HG02623 (cell line): ENCODE data around the gene REX1BD.
A peak's percentile ranks its signal among the peaks of the same experiment; 100 is the strongest.

Experiments
- ATAC-seq: cut with Tn5 transposase; IDR thresholded peaks from one replicate; pipeline ENCODE4 v1.9.1; 2021; ENCODE audit warnings: moderate library complexity; ENCODE audit not compliant: unreplicated experiment

The REX1BD gene

DNA sequence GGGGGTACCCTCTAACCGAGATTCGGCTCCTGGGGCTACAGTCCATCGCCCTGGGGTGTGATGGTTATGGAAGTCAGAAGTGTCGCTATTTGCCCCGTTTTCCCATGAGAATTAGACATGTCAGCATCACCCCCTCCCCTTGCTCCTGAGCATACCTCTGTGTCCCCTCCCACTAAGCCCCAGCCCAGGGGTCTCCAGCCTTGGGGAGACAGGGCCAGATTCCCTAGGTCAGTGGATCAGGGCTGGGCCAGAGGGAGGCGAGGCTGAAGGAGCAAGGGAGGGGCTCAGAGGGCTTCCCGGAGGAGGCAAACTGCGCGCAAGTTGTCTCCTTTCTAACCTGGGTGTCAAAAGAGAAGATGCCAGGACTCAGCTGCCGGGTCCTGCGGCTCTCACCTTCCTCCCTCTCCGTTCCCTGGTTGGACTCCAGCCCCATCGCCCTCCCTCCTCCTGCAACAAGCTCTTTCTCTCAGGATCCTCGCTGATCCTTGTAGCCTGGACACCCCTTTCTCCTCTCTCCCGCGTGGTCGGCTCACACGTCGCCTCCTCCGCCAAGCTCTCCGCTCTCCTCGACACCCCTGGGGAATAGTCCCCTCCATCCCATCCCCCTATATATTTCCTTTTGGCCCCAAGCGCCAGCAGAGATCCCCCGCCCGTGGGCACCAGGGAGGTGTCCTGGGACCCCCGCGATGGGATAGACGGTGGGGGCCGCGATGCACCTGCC lies 23.6 kb downstream of the REX1BD start:
- no peak for ATAC-seq

DNA sequence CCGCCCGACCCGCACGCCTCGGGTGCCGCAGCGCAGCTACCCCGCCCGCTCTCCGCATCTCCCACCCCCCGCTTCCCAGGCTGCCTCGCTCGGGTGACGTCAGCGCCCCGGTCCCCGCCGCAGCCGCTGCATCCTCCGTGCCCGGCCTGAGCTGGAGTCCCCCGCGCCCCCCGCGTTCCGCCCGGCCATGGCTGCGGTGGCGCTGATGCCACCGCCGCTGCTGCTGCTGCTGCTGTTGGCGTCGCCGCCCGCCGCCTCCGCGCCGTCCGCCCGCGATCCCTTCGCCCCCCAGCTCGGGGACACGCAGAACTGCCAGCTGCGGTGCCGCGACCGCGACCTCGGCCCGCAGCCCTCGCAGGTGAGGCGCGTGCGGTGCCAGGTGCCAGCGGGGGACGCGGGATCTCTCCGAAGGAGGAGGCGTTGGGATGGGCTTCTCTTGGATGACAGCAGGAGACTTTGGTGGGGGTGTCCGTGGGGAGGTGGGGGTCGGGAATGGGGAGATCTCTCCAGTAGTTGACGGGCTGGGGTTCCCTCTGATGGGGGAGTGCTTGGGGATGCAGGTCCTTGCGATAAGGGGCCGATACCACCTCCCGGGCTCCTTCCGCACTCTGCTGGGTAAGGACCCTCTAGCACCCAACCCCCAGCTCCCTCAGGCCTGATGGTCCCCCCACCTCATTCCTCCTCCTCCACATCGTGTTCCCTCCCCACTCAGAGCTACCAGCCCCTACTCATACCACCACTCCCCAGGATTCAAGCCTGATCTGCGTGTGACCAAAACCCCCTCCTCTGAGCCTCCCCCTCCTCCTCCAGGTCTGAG lies 24.4 kb downstream of the REX1BD start, which contains the start of gene TMEM59L:
TMEM59L (plus strand) TSS at position 99 of the 817 bp plus-strand sequence; CDS start at position 188, 89 bp downstream.
- ATAC-seq, result no peak

DNA sequence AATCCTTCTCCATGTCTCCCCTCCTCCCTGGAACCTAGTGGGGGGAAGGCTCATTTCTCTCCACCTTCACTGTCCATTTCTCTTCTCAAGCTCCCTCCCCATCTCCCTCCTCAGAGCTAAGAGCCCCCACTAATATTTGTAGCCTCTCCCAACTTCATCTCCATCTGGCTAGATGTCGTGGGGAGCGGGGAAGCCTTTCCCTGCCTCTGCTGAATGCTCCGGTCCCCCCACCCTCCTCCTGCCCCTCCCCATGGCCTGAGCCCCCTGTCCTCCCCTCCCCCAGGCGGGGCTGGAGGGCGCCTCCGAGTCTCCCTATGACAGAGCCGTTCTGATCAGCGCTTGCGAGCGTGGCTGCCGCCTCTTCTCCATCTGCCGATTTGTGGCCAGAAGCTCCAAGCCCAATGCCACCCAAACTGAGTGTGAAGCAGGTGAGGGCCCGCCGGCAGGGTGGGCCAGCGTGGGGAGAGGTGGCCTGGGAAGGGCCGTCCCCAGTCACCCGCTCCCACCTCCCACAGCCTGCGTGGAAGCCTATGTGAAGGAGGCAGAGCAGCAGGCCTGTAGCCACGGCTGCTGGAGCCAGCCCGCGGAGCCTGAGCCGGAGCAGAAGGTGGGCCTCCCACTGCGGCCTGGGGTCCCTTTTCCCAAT lies 25.1 kb downstream of the REX1BD start:
- no peak for ATAC-seq

DNA sequence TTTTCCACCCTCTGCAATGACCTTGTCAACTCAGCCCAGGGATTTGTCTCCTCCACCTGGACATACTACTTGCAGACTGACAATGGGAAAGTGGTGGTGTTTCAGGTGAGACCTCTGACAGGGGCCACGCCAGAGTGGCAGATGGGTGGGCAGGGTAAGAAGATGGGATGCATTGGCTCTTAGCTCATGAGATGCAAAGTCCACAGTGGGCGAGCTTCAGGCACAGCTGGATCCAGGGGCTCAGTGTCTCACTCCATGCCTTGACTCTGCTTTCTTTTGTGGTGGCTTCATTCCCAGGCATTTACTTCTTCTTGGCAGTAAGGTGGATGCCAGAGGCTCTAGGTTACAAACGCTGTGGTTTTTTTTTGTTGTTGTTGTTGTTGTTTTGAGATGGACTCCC lies 27.4 kb downstream of the REX1BD start:
- ATAC-seq, result no peak

DNA sequence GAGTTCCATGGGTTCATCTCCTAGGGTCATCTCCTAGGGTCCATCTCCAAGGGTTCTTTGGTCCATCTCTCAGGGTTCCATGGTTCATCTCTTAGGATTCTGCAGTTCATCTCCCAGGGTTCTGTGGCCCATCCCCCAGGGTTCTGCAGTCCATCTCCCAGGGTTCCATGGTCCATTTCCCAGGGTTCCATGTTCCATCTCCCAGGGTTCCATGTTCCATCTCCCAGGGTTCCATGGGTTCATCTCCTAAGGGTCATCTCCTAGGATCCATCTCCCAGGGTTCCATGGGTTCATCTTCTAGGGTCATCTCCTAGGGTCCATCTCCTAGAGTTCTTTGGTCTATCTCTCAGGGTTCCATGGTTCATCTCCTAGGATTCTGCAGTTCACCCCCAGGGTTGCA lies 29.0 kb downstream of the REX1BD start:
- ATAC-seq, result no peak

DNA sequence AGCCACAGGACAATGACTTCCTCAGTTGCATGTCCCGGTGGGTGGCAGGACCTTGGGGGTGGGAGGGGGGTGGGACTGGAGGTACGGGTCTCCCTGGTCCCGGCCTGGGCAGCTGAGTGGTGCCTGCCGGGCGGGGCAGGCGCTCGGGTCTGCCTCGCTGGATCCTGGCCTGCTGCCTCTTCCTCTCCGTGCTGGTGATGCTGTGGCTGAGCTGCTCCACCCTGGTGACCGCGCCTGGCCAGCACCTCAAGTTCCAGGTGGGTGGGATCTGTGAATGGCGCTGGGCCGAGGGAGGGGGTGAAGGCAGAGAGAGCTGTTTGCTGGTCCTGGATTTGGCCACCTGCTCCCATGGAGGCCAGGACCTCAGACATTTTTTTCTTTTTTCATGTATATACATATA lies 29.6 kb downstream of the REX1BD start:
- no peak for ATAC-seq

DNA sequence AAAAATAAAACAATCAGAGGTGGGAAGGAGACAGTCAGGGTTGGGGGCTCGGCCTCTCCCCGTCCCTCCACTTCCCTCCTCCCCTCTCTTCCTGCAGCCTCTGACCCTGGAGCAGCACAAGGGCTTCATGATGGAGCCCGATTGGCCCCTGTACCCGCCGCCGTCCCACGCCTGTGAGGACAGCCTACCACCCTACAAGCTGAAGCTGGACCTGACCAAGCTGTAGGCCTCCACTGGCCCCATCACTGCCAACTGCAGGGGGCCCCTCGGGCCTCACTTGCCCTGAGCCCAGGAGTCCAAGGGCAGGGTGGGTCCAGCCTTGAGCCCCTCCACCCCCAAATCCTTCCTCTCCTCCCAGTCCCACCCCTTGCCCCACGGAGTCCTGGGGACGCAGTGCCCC lies 31.7 kb downstream of the REX1BD start:
- no peak for ATAC-seq

DNA sequence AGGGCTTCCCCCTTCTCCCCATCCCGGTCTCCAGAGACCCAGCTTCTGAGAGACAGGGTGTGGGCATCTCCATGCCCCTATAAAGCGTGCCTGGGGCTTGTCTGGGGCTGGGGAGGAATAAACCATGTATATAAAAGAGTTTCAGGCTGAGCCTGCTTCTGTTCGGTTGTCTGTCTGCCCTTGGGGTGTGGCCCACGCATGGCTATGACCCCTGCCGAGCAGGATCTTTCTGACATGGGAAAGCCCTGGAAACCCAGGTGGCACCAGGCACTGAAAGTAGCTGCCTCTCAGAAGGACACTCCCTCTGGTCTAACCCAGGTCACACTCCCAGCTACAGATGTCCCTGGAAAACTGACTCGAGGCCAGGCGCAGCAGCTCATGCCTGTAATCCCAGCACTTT lies 32.3 kb downstream of the REX1BD start:
- ATAC-seq, result no peak

DNA sequence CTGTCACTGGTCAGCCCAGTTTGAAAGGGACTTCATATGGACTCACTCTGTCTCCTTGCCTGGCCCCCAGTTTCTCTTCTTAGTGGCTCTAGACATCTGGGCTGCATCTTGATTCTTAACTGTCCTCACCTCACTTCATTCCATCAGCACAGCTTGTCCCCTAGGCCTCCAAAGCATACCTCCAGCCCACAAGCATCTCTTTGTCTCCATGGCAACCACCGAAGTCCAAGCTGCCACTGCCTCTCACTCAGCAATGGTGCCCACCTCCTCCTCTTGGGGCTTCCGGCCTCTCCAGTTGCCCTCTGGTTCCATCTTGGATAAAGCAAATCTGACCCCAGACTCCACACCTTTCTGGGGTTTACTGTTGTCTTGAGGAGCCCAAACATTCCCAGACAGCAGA lies 38.3 kb downstream of the REX1BD start:
- no peak for ATAC-seq

DNA sequence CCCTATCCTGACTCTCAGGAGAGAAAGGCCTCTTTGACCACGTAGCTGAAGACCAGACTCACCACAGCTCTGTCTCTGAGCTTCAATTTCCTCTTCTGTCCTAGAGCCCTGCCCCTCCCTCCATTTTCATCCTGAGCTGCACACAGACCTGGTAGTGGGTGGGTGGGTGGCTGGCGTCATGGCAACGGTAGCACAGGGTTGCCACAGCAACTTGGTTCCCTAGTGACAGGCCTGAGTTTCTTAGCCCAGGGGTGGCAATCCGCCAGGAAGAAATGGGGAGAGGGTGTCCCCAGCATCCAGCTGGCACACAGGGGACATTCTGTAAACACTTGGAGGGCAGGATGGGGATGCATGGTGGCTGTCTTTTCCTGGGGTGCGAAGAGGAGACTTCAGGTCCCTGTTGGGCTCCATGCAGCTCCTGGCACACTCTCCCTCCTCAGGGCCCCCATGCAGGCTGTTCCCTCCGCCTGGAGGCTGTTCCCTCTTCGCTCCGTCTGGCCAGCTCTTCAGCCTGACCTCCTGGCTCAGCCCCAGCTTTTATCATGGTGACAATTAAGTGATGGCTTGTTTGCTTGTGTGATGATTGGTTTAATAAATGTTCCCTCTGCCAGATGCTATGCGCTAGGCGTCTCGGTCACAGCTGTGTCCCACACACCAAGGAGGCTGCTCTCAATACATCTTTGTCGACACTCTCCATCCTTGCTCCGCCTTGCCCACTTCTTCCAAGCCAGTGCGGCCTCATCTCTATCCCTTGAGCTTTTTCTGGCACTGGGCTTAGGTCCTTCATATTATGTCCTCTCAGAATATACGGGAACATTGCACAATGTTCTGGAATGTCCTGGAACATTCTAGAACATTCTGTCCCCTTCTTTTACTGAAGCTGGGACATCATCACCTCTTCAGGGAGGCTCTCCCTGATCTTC lies 40.8 kb downstream of the REX1BD start:
- ATAC-seq, result no peak

DNA sequence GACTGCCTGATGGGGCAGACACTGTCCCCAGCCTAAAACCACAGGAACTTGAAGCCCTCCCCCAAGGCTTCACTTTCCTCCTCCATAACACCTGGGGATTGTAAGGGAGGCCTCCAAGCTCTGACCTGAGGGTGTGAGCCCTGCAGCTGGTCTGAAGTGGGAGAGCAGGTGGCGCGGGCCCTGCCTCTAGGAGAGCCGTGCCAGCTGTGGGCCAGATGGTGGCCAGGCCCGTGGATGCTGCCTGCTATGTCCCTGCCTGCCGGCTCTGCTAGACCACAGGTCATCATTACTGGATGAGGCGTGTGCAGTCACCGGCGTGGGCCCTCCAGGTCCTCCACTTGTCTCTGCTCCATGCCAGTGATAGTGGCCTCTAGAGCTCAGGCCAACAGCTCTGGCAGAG lies 44.7 kb downstream of the REX1BD start:
- no peak for ATAC-seq

DNA sequence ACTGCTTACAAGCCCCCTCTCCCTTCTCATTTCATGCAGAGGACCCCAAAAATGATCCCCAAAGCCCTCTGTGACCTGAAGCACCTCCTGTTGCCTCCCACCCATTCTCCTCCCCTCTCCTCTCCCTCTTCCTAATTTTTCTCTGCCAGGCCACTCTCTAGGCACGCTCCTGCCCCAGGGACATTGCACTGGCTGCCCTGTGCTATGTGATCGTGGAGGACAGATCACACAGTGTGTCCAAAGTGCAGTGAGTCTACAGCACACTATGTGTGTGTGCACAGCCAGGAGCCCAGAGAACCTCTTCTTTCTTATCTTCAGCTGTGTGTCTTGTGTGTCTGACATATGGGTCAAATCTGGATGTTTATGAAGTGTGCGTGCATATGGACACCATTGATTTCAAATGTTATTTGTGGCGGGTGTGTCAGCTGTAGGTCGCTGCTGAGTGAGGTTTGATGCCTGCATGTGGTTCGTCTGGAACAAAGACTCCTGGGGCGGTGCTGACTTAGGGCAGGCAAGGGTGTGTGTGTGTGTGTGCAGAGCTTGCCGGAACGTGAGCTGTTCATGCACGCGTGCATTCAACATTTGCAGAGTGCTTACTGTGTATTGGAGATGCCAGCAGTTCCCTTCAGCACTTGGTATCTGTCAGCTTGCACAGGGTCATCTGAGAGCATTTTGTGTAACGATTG lies 46.2 kb downstream of the REX1BD start:
- no peak for ATAC-seq

DNA sequence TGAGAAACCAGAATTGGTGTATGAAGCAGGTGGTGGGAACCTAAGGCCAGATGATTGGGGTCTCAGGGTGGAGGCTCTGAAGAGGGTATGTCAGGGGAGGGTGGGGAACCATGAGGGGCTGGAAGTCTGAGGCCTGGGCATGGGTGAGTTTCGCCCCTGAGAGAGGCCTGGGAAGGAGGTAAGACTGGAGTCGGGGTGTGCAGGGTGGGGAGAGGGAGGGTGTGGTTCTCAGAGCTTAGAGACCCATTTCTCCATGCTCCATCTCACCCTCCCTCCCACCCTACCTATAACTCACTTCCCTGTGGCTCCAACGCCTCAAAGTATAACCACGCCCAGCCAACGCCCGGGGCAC lies 47.2 kb downstream of the REX1BD start:
- ATAC-seq, result no peak

DNA sequence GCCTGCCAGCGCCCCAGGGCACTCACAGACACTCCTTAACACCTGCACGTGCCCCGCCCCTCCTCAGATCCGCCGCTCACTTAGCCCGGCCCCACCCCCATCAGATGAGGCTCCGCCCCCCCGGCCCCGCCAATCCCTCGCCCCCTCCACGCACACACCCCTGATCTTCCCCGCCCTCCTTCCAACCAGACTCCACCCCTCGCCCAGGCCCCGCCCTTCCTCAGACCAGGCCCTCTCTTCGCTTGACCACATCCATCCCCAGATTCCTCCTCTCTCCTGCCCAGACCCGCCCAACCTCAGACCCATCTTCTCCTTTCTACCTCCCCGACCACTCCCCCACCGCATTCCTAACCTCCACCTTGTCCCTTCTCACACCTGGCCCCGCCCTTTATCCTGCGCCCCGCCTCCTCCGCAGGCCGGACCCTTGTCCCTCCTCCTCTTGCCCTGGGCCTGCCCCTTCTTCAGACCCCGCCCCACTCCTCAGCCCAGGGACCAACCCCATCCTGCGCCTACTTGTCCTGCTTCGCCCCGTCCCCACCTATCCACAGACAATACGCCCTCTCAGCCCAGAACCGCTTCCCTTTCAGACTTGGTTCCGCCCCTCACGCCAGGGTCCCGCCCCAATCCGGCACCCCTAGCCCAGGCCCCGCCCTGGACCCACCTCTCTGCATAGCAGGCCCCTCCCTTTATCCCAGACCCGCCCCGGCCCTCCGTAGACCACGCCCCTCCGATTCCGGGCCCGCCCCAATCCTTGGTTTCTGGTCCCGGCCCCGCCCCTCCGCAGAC lies 47.8 kb downstream of the REX1BD start:
- peak; percentile 82 for ATAC-seq

DNA sequence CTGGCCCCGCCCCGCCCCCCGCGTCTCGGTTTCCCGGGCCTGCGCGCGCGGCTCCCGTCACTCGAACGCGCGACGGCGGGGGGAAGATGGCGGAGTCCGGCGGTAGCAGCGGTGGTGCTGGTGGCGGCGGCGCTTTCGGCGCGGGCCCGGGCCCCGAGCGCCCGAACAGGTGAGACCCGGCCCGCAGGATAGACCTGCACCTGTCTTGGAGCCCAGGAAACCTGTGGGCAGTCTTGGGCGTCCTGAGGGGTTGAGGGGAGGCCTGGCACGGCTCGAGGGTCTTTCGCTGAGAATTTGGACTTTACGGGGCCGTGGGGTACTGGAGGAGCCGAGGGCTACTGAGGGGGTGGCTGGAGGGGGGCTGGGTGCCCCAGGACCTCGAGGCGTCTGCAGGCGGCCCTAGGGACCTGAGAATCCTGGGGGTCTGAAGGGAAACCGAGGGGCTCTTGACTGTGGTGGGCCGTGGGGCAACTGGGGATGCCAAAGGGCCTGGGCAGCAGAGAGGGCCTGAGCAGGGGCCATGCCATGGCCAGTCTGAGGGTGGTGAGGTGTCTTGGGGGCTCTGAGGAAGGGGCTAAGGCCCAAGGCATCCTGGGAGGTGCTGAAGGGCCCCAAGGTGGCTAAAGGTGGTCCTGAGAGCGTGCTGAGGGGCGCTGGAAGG lies 48.5 kb downstream of the REX1BD start, which contains the start of gene KLHL26:
KLHL26 (plus strand) TSS at position 60 of the 661 bp plus-strand sequence; CDS start at position 87, 27 bp downstream.
- ATAC-seq, result no peak

DNA sequence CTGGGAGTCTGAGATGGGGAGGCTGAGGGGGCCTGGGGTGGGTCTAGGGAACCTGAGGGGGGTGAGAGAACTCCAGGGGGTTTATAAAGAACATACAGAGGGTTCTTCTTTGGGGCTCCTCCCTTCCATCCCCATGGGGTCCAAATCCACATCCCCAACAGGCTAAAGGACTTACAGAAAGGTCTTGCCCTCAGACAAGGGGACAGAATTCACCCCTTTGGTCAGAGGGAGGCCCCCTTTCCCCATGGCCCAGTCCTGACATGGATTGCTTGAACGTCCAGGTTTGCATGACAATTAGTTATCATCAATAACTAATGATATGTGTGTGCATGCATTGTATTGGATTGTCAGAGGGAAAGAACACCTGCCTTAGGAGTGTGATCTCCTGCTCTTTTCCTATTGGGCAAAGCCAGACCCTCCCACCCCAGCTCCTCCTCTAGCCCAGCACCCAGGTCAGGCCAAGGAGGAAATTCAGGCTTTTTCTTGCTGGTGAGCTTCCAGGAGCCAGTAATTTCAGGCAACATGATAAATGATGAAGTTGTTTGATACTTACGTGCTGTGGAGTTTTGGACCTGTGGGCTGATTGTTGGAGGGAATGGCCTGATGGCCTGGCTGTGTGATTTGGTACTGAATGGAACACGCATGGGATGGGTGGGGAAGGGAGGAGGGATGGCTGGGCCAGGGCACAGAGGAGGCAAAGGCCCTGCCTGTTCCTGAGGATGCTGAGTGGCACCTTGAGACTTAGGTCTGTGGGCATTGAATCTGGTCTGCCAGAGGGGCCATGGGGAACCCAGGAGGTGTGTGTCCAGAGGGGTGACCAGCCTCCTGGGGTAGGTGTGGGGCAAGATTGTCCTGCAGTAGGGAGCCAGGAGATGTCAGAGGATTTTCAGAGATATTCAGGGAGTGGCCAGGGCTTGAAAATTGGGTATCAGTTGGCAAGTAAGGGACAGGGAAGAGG lies 49.4 kb downstream of the REX1BD start:
- ATAC-seq, result no peak

DNA sequence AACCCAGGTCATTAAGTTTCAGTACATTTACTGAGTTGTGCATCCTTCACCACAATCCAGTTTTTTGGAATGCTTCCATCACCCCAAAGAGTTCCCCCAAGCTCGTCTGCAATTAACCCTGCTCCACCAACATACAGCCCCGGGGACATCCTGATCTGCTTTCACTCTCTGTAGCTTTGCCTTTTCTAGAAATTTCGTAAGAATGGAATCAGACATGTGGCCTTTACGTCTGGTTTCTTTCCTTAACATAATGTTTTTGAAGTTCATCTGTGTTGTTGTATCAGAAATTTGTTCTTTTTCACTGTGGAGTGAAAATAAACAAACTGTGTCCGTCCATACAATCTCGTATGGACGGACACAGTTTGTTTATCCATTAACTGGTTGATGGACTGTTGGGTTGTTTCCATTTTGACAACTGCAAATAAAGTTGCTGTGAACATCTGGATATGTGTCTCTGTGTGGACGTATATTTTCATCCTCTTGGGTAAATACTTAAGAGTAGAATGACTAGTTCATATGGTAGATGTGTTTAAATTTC lies 51.2 kb downstream of the REX1BD start:
- no peak for ATAC-seq
